ENCODE data around the gene PSMB5.

The PSMB5 gene

DNA sequence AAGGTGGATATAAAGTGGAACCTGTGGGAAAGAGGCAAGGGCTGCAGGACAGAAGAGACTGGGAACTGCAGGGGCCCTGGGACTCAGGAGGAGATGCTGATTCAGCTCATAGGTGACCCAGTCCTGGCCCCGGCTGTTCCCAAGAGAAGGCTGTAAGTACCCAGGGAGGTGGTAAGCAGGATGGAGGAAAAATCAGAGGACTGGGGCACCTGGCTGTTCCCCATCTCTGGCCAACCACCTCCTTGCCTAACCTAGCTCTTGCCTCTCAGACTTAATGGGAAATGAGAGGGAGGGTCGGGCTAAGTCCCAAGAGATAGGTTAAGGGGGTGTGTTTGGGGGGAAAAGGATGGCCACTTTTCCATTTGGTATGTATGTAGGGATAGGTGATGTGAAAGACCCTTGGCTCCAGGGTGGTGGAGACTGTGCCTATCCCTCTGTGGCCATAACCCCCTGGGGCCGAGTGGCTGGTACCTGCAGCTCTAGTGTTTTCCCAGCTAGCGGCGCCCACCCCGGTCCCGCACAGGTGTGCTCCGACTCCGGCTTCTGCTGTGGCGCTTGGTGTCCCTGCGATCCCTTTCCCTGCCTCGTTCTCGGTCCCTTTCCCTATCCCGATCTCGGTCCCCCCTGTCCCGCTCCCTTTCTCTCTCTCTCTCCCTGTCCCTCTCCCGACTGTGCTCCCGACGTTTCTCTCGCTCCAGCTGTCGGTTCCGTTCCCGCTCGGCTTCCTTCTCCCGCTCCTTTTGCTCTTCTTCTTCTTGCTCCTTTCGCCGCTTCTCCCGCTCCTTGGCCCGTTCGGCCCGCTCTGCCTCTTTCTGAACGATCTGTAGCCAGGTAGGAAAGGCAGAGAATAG, 24.2 kb upstream of the PSMB5 start:
- DNase-seq (ENCODE audit: low spot score): no peak

GRCh38 chr14:23057757-23058653, 23.3 kb upstream of the PSMB5 start:
- peak; percentile 90 for DNase-seq (ENCODE audit: low spot score)

DNA sequence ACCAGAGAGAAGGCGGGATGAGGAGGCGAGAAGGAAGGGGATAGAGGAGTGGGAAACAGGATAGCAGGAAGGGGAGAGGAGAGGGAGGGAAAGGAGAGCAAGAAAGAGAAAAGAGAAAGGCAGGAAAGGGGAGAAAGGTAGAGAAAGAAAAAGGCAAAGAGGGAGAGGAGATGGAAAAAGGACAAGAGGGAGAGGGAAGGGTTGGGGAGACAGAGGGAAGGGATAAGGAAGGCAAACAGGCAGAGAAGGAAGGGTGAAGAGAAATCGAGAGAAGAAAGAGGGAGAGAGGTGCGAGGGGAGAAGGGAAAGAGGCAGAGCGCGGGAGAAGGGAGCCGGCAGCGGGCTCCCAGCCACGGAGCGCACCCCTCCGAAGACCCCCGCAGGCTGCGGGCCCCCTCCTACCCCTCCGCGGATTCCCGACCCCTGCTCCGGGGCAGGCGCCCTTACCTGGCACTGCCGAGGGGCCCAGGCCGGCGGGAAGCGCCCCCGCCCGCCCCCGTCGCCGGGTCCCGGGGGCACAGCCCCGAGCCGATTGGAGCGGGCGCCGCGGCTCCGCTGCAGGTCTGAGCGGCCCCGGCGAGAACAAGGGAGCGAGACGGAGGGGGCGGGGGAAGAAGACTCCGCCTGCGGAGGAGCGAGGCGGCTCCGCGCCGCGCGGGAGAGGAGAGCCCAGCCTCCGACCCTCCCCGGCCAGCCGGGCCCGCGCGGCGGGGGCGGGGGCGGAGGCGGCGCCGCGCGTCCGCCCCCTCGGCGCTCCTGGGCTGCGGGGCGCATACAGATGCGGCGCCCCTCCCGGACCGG, 22.5 kb upstream of the PSMB5 start, which contains the start of gene CDH24:
CDH24 (minus strand) TSS at position 565 of the 801 bp plus-strand sequence. CDS start 1,787 bp downstream, outside the sequence.
- DNase-seq (ENCODE audit: low spot score): peak; percentile 89

- DNase-seq (ENCODE audit: low spot score): peak; percentile 88
Measured at GRCh38 chr14:23056145-23056955, 21.6 kb upstream of the PSMB5 start.

DNA sequence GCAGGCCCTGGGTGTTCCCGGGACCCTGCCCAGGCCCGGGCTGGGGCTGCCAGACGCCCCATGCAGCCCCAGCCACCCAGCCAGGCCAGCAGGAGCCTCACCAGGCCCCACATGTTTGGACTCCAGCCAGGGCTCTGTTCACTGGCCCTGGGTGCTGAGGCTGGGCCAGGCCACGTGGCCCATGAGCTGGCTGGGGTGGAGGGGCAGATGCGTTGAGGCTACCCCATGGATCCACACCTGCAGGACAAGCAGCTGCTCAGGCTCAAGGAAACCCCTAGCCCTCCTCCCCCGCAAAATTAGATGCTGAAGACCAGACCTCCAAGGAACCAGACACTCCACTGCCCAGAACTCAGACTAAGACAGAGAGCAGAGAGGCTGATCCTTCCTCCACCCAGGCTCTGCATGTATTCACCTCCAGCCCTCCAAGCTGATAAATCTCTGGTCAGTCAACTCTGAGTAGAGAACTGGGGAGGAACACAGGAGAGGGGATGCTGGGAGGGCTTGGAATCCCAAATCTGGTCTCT, 21.0 kb upstream of the PSMB5 start:
- DNase-seq (ENCODE audit: low spot score): no peak

GRCh38 chr14:23055147-23055550, 20.4 kb upstream of the PSMB5 start:
- DNase-seq (ENCODE audit: low spot score): no peak

- no peak for DNase-seq (ENCODE audit: low spot score)
Measured at GRCh38 chr14:23054000-23054811, 19.5 kb upstream of the PSMB5 start.

DNA sequence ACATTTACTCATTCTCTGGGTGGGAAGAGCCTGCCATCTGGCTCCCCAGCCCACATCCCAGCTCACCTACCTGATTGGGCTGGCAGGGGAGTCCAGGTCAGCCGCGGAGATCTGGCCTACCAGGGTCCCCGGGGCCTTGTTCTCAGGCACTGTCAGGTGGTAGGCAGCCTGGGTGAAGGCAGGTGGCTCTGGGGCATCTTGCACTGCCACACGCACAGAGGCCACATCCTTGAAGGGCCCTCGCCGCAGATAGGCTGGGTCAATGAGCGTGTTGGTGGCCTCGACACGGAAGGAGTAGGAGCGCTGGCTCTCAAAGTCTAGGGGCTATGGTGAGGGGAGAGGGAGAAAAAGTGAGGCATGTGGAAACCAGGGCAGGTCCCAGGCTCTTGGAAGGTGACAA, 18.7 kb upstream of the PSMB5 start:
- DNase-seq (ENCODE audit: low spot score): no peak

DNA sequence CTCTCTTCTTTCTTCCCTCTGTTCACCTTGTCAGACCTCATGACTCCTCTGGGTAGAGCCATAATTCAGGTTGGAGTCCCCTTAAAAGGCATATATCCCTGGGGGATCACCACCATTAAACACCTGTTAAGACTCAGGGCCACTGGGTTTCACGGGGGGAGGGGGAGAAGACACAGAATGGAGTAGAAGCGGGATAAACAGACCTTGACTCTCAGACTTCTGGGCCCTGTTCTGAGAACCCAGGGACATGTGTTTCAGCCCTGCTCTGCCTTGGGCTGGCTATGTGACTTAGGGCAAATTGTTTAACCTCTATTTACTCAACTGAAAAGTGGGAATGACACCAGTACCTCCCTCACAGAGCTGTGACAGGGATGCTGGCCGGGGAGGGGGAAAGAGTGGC, 18.0 kb upstream of the PSMB5 start:
- no peak for DNase-seq (ENCODE audit: low spot score)

- no peak for DNase-seq (ENCODE audit: low spot score)
Measured at GRCh38 chr14:23052182-23052623, 17.5 kb upstream of the PSMB5 start.

GRCh38 chr14:23051141-23052057, 16.7 kb upstream of the PSMB5 start:
- DNase-seq (ENCODE audit: low spot score): no peak

DNA sequence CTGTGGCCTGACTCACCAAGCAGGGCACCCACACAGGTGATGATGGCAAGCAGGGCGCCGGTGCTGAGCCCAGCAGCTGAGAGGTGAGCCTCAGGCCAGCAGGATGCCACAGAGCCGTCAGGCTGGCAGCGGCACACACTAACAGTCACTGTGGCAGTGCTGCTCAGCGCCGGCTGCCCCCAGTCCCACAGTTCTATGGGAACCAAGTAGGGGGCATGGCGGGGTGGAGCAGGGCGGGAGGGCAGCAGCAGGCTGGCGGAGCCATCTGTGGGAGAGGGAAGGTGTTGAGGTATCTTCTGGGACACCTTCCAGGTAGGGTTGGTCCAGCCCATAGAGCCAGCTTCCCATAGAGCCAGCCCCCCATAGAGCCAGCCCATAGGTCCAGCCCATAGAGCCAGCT, 14.3 kb upstream of the PSMB5 start:
- DNase-seq (ENCODE audit: low spot score): no peak

GRCh38 chr14:23047751-23048693, 13.3 kb upstream of the PSMB5 start:
- DNase-seq (ENCODE audit: low spot score): no peak

DNA sequence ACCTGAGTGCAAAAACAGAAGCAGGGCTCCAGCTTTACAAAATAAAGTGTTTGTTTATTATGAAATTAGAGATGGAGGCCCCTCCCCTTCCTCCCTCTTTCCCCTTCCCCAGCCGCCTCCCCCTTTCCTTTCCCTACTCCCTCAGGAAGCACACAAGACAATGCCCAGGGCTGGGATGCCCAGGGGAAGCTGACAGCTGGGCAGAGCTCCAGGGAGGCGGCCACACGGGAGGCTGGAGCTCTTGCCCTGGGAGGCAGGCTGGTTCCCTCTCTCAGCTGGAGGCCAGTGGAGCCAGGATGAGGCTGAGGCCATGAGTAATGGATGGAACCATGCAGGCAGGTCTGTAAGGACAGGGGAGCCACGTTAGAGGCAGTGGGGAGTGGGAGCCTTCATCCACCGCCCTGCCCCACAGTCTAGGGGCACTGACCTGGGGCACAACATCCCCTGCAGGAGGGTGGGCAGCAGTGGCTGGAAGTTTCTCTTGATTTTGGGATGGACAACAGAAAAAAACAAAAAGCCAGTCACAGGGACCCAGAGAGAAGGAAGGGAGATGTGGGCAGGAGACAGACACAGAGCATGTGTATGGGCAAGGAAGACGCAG, 12.4 kb upstream of the PSMB5 start:
- no peak for DNase-seq (ENCODE audit: low spot score)

GRCh38 chr14:23045419-23046357, 11.0 kb upstream of the PSMB5 start:
- no peak for DNase-seq (ENCODE audit: low spot score)

GRCh38 chr14:23044840-23045239, 10.1 kb upstream of the PSMB5 start:
- no peak for DNase-seq (ENCODE audit: low spot score)
